ENCODE measurements around the gene ABR. TPM values are rescaled to one million over a fixed set of nuclear protein-coding genes. Genes with fewer than 3 reads are reported as not detected.
"Not testable (repeated sequence)": the region's sequence is repeated elsewhere in the genome, so short reads cannot be mapped to it uniquely, and the experiment has no call there.

Gene ABR
- total RNA-seq, 1 donor from 2014 or later, result 207 TPM

GRCh38 chr17:1173432-1174262 lies 6.1 kb downstream of the ABR start:
- DNase-seq (ENCODE audit: low spot score), result no peak

- DNase-seq (ENCODE audit: low spot score), result no peak
Observed at GRCh38 chr17:1171953-1172352, 7.8 kb downstream of the ABR start.

GRCh38 chr17:1170739-1171138 lies 9.0 kb downstream of the ABR start:
- no peak for DNase-seq (ENCODE audit: low spot score)

GRCh38 chr17:1169929-1170312 lies 9.9 kb downstream of the ABR start:
- no peak for DNase-seq (ENCODE audit: low spot score)

- no peak for DNase-seq (ENCODE audit: low spot score)
Observed at GRCh38 chr17:1169221-1169928, 10.4 kb downstream of the ABR start.

GRCh38 chr17:1168533-1169220 lies 11.1 kb downstream of the ABR start:
- DNase-seq (ENCODE audit: low spot score), result no peak

- no peak for DNase-seq (ENCODE audit: low spot score)
Observed at GRCh38 chr17:1166276-1166675, 13.5 kb downstream of the ABR start.

- DNase-seq (ENCODE audit: low spot score), result no peak
Observed at GRCh38 chr17:1165836-1166235, 13.9 kb downstream of the ABR start.

- no peak for DNase-seq (ENCODE audit: low spot score)
Observed at GRCh38 chr17:1164935-1165556, 14.7 kb downstream of the ABR start.

GRCh38 chr17:1162116-1162855 lies 17.5 kb downstream of the ABR start:
- DNase-seq (ENCODE audit: low spot score), result no peak

- no peak for DNase-seq (ENCODE audit: low spot score)
Observed at GRCh38 chr17:1160591-1161390, 19.0 kb downstream of the ABR start.

- no peak for DNase-seq (ENCODE audit: low spot score)
Observed at GRCh38 chr17:1159431-1160180, 20.2 kb downstream of the ABR start.

GRCh38 chr17:1158879-1159278 lies 20.9 kb downstream of the ABR start:
- DNase-seq (ENCODE audit: low spot score), result no peak

- DNase-seq (ENCODE audit: low spot score), result no peak
Observed at GRCh38 chr17:1156864-1157263, 22.9 kb downstream of the ABR start.

- no peak for DNase-seq (ENCODE audit: low spot score)
Observed at GRCh38 chr17:1154704-1155103, 25.1 kb downstream of the ABR start.

- peak; percentile 60 for DNase-seq (ENCODE audit: low spot score)
Observed at GRCh38 chr17:1153795-1154546, 25.8 kb downstream of the ABR start.

GRCh38 chr17:1152582-1152981 lies 27.2 kb downstream of the ABR start:
- DNase-seq (ENCODE audit: low spot score), result not testable (repeated sequence)

GRCh38 chr17:1150863-1151600 lies 28.7 kb downstream of the ABR start:
- no peak for DNase-seq (ENCODE audit: low spot score)

Data from ureter (tissue), 1 donor.